Liver (tissue), 9 donors: ENCODE measurements around the gene ZNF705A. TPM values are rescaled to one million over a fixed set of nuclear protein-coding genes. Genes with fewer than 3 reads are reported as not detected.
"Not testable (repeated sequence)": the region's sequence is repeated elsewhere in the genome, so short reads cannot be mapped to it uniquely, and the experiment has no call there.

Source experiments
- DNase-seq: peaks from one replicate; pipeline ENCODE4 v3.0.0-alpha.2; 2017; ENCODE audit warnings: low spot score
- H3K27ac ChIP-seq, 2 donors: one replicate each; pipeline ENCODE4 v1.7.0; 2013; ENCODE audit warnings: inconsistent platforms in 2 of 2, low read length in 2 of 2, control low read depth in 1 of 2, low read depth in 1 of 2, mild to moderate bottlenecking in 1 of 2
- H3K27me3 ChIP-seq, 4 donors: one replicate each; pipeline versions ENCODE4 v1.6.1 to v1.7.0; 2013; ENCODE audit warnings: low read length in 3 of 4, inconsistent platforms in 1 of 4, mild to moderate bottlenecking in 1 of 4, moderate library complexity in 1 of 4; ENCODE audit not compliant: control insufficient read depth in 4 of 4, insufficient read depth in 4 of 4
- H3K36me3 ChIP-seq, 4 donors: one replicate each; pipeline versions ENCODE4 v1.6.1 to v1.7.0; 2013; ENCODE audit warnings: low read length in 3 of 4, mild to moderate bottlenecking in 3 of 4, low read depth in 1 of 4, moderate library complexity in 1 of 4; ENCODE audit not compliant: control insufficient read depth in 4 of 4, insufficient read depth in 3 of 4
- H3K4me1 ChIP-seq, 4 donors: one replicate each; pipeline versions ENCODE4 v1.6.1 to v1.7.0; 2013; ENCODE audit warnings: low read length in 3 of 4, mild to moderate bottlenecking in 3 of 4, moderate library complexity in 1 of 4; ENCODE audit not compliant: control insufficient read depth in 4 of 4, insufficient read depth in 4 of 4
- H3K4me3 ChIP-seq, 3 donors: one replicate each; pipeline versions ENCODE4 v1.6.1 to v1.7.0; 2013; ENCODE audit warnings: low read length in 3 of 3, control low read depth in 1 of 3, low read depth in 1 of 3, mild to moderate bottlenecking in 1 of 3
- H3K9ac ChIP-seq, 2 donors: one replicate each; pipeline ENCODE4 v1.7.0; 2013; ENCODE audit warnings: low read length in 2 of 2, mild to moderate bottlenecking in 2 of 2, moderate library complexity in 2 of 2, control low read depth in 1 of 2, low read depth in 1 of 2
- H3K9me3 ChIP-seq, 4 donors: one replicate each; pipeline versions ENCODE4 v1.6.1 to v1.7.0; 2013; ENCODE audit warnings: low read length in 3 of 4; ENCODE audit not compliant: control insufficient read depth in 4 of 4
- CTCF ChIP-seq: fragments of 150-350 bp; IDR thresholded peaks from 2 replicates; pipeline ENCODE4 v1.5.1; 2017; ENCODE audit warnings: improper control_type of control experiment, low read depth, low read length; ENCODE audit not compliant: missing input control
- EGR1 ChIP-seq, 2 donors: IDR thresholded peaks; 2 replicates each; pipeline ENCODE4 v1.6.1; 2016 to 2018; ENCODE audit warnings: antibody characterized with exemption in 2 of 2, low read depth in 2 of 2
- GABPA ChIP-seq, 2 donors: IDR thresholded peaks in 1 of 2; conservative IDR thresholded peaks in 1 of 2; 2 replicates each; pipeline ENCODE4 v1.6.1; 2016; ENCODE audit warnings: antibody characterized with exemption in 2 of 2, mild to moderate bottlenecking in 1 of 2, moderate library complexity in 1 of 2
- HNF4A ChIP-seq, 2 donors: conservative IDR thresholded peaks; 2 replicates each; pipeline ENCODE4 v1.6.1; 2016; ENCODE audit warnings: antibody characterized with exemption in 2 of 2, mild to moderate bottlenecking in 2 of 2
- RAD21 ChIP-seq, 2 donors: IDR thresholded peaks; 2 replicates each; pipeline ENCODE4 v1.6.1; 2016; ENCODE audit warnings: antibody characterized with exemption in 2 of 2, mild to moderate bottlenecking in 2 of 2
- YY1 ChIP-seq: IDR thresholded peaks from 2 replicates; pipeline ENCODE4 v1.6.1; 2016; ENCODE audit warnings: antibody characterized with exemption, mild to moderate bottlenecking
- WGBS: extraction: QIAGEN DNeasy Blood & Tissue Kit; methylation state at CpG from one replicate; pipeline ENCODE4 v1.1.7; 2013; 5-methylcytosine and 5-hydroxymethylcytosine counted together
- polyA plus RNA-seq, 2 donors: library from polyadenylated mRNA; stranded (reverse) in 1 of 2; unstranded in 1 of 2; fragments of 200-250 nt in 1 of 2; fragments of >200 nt in 1 of 2; fragmentation: Nextera tagmentation in 1 of 2; extraction: Ambion mirVana in 1 of 2; gene quantifications; one replicate each; pipeline versions ENCODE4 v1.2.1 to v1.2.3, GENCODE V29; 2013 to 2015
- total RNA-seq, 2 donors: library from RNA; depleted of rRNA; stranded (reverse); fragments of >200 nt; gene quantifications; one replicate each; pipeline ENCODE4 v1.2.3, GENCODE V29; 2014
- donor health status: healthy.
- donor health status: healthy.
- donor health status: healthy.
- donor health status: healthy.
- donor health status: healthy.

The ZNF705A gene
- total and polyA plus RNA-seq, 4 donors: not detected

- TF ChIP-seq GABPA (IDR thresholded peaks at IDR 0.05 in 1 of 2, conservative IDR thresholded peaks at IDR 0.05 in 1 of 2) (no peak), EGR1 (IDR thresholded peaks at IDR 0.05; ENCODE audit: low read depth in 2 of 2) (no peak), HNF4A (conservative IDR thresholded peaks at IDR 0.05) (no peak)
These were observed 826 bp downstream of the ZNF705A start (continued) for GRCh38 chr12:8157484-8158198.

GRCh38 chr12:8172911-8173310 lies 16.1 kb downstream of the ZNF705A start:
- H3K4me1 ChIP-seq, H3K27me3 ChIP-seq, H3K9me3 ChIP-seq, H3K27ac ChIP-seq, H3K9ac ChIP-seq, H3K36me3 ChIP-seq, H3K4me3 ChIP-seq, DNase-seq: not testable (repeated sequence)
- 92% methylated on average over 2 of the region's 2 CpGs for WGBS

GRCh38 chr12:8179989-8180585 lies 23.3 kb downstream of the ZNF705A start:
- peak overlapping the region in 2 of 3 donors; percentile 57 to 58 for H3K4me3 ChIP-seq
- not testable (repeated sequence) for H3K27me3 ChIP-seq, H3K9ac ChIP-seq, H3K9me3 ChIP-seq, H3K36me3 ChIP-seq, H3K4me1 ChIP-seq
- WGBS: under 1% methylated on average over 41 of the region's 43 CpGs
- peak overlapping the region in 1 of 2 donors; percentile 18 for H3K27ac ChIP-seq
- peak; percentile 64 for DNase-seq
- TF ChIP-seq RAD21 (IDR thresholded peaks at IDR 0.05) (peak; percentile 52 to 59), CTCF (peak; percentile 46), YY1 (peak; percentile 36)

- H3K9ac ChIP-seq, H3K27me3 ChIP-seq, DNase-seq, H3K36me3 ChIP-seq, H3K27ac ChIP-seq, H3K9me3 ChIP-seq, H3K4me1 ChIP-seq, H3K4me3 ChIP-seq: not testable (repeated sequence)
These were observed 24.5 kb downstream of the ZNF705A start for GRCh38 chr12:8181271-8181670.

GRCh38 chr12:8182923-8183322 lies 26.1 kb downstream of the ZNF705A start:
- not testable (repeated sequence) for DNase-seq, H3K9ac ChIP-seq, H3K27me3 ChIP-seq, H3K27ac ChIP-seq, H3K36me3 ChIP-seq, H3K9me3 ChIP-seq, H3K4me1 ChIP-seq, H3K4me3 ChIP-seq
- WGBS: over 99% methylated on average over 7 of the region's 7 CpGs

- H3K36me3 ChIP-seq, DNase-seq, H3K27me3 ChIP-seq, H3K4me1 ChIP-seq, H3K27ac ChIP-seq, H3K4me3 ChIP-seq, H3K9ac ChIP-seq, H3K9me3 ChIP-seq: not testable (repeated sequence)
- WGBS: 98% methylated on average over 22 of the region's 23 CpGs
These were observed 26.5 kb downstream of the ZNF705A start for GRCh38 chr12:8183346-8183745.

GRCh38 chr12:8184206-8184605 lies 27.4 kb downstream of the ZNF705A start:
- WGBS: 97% methylated on average over 15 of the region's 28 CpGs
- not testable (repeated sequence) for DNase-seq, H3K9me3 ChIP-seq

More at GRCh38 chr12:8184206-8184605, 27.4 kb downstream of the ZNF705A start:
- not testable (repeated sequence) for H3K27me3 ChIP-seq, H3K36me3 ChIP-seq, H3K27ac ChIP-seq, H3K4me3 ChIP-seq, H3K9ac ChIP-seq, H3K4me1 ChIP-seq
